Testis (tissue), 2 donors: ENCODE measurements around the gene LRRFIP2.

Experiments
- POLR2A ChIP-seq: fragments of 450-650 bp; IDR thresholded peaks from one replicate; pipeline ENCODE4 v1.6.1; 2017; ENCODE audit warnings: antibody characterized with exemption, mild to moderate bottlenecking, moderate library complexity
- TF ChIP-seq, protein P1 (sequence below), 3 experiments: fragments of 450-650 bp in 2 of 3; fragments of 200-600 bp in 1 of 3; sonication (generic) in 1 of 3; IDR thresholded peaks; one replicate each; pipeline ENCODE4 v1.5.1; 2016 to 2019; ENCODE audit warnings: antibody characterized with exemption in 3 of 3, mild to moderate bottlenecking in 2 of 3, moderate library complexity in 1 of 3

DNA sequence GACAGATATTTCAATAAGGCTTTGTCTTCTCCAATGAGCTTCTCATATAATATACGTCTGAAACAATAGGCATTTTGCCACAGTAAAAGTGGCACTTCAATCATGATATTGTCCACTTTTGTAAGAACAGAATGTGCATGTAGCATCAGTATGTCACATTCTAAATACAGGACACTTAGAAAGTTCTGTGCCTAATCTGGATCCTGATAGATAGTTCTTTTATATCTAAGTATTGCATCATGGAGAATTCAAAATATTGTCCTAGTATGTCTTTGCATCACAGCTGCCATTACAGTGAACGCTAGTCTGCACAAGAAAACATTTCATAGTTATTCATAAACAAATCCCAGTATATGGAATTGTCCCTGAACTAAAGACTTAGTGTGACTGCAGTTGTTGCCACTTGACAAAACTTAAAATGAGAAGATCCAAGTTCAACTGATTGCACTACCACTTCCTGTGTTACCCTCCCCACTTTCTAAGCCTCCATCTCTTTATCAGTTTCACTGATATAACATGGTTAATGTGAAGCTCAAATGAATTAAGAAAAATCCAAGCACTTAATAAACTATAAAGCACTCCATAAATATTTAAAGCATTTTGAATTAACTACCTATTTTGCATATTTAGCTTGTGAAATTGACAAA lies 19.6 kb downstream of the LRRFIP2 start:
- TF ChIP-seq, protein P1, sequence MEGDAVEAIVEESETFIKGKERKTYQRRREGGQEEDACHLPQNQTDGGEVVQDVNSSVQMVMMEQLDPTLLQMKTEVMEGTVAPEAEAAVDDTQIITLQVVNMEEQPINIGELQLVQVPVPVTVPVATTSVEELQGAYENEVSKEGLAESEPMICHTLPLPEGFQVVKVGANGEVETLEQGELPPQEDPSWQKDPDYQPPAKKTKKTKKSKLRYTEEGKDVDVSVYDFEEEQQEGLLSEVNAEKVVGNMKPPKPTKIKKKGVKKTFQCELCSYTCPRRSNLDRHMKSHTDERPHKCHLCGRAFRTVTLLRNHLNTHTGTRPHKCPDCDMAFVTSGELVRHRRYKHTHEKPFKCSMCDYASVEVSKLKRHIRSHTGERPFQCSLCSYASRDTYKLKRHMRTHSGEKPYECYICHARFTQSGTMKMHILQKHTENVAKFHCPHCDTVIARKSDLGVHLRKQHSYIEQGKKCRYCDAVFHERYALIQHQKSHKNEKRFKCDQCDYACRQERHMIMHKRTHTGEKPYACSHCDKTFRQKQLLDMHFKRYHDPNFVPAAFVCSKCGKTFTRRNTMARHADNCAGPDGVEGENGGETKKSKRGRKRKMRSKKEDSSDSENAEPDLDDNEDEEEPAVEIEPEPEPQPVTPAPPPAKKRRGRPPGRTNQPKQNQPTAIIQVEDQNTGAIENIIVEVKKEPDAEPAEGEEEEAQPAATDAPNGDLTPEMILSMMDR (IDR thresholded peaks at IDR 0.05): no peak
- no peak for TF ChIP-seq POLR2A
